NCI-H2107 treated with DMSO at 0.1 percent for 48 hours (cell line): ENCODE data around the gene PPIL6.
A peak's percentile ranks its signal among the peaks of the same experiment; 100 is the strongest.

ENCODE experiments used
- DNase-seq: peaks from one replicate; lab custom pipeline; 2025; ENCODE audit not compliant: unreplicated experiment; lab: John Stamatoyannopoulos, UW

Gene PPIL6

DNA sequence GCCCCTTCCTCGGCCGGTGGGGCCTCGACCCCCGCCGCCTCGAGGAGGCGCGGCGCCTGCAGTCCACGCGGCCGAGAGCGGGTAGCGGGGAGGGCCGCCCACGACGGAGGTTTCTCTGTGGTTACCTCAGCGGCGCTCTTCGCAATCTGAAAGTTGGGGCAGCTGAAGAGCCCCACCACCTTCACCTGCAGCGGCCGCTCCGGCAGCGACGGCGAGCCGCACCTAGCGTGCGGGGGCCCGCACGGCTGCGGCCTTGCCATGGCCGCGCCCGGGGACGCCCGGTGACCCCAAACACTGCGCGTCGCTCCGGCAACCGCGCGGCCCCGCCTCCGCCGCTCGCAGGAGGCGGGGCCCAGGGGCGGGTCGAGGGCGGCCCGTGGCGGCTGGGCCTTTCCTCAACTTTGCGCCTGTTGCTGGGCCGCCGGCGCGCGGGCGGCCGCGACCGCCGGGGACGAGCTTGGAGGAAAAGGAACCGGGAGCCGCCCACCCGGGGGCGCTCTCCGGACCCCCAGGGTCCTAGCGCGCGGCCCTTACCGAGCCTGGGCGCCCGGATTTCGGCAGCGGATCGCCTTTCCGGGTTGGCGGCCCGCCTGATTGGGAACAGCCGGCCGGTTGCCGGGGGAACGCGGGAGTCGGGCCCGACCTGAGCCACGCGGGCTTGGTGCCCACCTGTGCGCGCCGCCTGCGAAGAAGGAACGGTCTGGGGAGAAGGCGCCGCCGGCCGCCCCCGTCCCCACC lies at the start of gene PPIL6, which contains the start of gene SMPD2:
TSS of gene PPIL6 (minus strand) at position 298 of the 738 bp plus-strand sequence. CDS start at position 260, 38 bp downstream.
TSS of gene SMPD2 (plus strand) at position 394 of the 738 bp plus-strand sequence. CDS start 398 bp downstream, outside the sequence.
- peak; percentile 24 for DNase-seq

DNA sequence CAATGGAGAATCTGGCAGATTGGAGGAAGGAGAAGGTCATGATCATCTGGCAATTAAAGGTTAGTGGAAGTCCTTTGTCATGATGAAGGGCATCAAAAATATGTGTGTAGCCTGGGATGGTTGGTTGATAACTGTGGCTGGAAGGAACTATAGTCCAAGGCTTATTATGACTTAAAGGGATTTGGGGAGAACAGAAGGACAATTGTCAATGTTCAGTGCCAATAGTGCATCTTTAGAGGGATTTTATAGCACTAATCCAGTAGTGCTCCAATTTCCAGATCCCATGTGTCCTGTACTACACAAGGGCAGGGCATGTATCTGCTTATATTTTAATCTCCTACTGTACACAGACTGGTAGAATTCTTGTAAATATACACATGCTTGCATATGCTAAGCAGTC lies 47.6 kb upstream of the PPIL6 start:
- DNase-seq = no peak

DNA sequence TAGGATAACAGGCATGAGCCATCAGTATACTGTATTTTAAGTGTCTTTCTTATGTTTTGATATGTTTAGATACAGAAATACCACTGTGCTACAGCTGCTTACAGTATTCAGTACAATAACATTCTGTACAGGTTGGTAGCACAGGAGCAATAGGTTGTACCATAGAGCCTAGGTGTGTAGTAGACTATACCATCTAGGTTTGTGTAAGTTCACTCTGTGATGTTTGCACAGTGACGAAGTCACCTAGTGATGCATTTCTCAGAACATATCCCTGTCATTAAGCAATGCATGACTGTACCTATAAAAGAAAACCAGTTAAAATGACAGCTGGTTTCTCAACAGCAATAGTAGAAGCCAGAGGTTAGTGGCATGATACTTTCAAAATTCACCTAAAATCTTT lies 45.6 kb upstream of the PPIL6 start:
- no peak for DNase-seq

DNA sequence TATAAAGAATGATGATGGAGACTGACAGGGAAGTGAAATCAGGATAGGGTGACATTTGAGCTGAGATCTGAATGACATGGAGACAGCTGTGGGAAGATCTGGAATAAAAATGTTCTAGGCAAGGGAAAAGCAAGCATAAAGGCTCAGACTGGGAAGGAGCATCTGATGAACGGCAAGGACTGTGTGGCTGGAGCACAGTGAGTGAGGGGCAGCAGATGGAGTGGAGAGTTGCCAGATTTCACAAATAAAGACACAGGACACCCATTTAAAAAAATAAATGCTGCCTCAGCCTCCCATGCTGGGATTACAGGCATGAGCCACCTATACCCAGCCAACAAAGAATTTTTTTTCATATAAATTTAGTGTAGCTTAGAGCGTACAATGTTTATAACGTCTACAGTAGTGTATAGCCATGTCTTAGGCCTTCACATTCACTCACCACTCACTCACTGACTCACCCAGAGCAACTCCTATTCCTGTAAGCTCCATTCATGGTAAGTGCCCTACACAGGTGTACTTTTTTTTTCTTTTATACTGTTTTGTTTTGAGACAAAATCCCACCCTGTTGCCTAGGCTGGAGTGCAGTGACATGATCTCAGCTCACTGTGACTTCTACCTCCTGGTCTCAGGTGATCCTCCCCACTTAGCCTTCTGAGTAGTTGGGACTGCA lies 45.0 kb upstream of the PPIL6 start:
- no peak for DNase-seq

DNA sequence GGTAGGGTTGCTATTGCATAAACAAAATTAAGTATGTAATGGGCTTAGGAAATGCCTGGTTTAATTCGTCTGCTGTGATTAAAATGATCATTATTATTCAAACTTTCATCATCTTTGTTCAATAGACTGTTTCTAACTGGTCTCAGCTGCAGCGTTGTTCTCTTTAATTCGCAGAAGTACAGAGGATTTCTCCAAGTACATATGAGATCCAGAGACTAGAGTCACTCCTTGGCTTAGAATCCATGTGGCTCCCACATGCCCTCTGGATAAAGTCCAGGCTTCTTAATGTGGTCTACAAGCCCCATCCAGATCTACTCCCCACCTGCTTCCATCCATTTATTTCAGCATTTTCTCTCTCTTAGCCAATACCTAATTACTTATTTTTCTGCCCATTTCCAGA lies 43.7 kb upstream of the PPIL6 start:
- DNase-seq = no peak

DNA sequence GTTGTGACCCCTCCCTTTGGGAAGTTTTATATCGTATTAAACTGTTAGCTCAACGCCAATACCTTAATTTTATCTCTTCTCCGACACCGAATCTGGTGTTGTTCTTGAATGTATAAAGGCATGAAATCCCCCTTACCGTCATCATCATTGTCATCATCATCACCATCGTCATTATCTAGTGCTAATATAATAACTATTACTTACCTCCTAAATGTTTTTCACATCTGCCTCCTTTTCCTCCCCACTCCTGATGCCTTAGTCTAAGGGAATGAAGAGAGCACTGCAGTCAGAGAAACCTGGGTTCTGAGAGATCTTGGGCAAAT lies 43.3 kb upstream of the PPIL6 start:
- no peak for DNase-seq

DNA sequence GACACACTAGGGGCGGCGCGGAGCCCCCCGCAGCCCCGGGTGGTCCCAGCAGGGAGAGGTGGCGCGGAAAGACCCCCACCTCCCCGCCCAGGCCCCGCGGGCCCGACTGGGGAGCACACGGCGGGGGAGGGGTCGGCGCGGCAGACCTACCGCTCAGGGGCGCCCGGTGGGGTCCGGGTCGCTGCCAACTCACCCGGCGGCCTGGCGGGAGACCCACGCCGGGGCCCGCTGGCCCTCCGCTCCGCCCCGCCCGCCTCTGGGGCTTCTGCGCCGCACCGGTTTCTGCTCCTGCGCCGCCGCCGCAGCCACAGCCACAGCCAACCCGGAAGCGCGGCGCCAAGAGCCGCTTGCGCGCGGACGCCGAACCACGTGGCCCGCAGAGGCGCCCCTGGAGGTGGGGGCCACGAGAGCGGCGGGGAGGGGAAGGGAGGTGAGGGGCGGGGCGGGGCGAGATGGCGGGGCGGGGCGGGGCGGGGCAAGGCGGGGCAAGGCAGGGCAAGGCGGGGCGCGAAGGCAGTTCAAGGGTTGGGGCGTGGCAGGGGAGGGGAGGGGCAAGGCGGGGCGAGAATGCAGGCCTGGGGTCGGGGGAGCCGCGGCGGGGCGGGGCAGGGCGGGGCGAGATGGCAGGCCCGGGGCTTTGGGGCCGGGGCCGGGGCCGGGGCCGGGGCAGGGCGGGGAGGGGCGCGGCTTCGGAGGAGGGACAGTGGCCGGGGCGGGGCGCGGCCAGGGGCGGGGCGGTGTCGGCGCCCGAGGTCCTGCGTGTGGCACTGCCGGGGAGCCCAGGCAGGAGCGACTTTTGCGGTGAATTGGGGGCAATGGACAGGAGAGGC lies 42.7 kb upstream of the PPIL6 start, which contains the start of gene ZBTB24:
TSS of gene ZBTB24 (minus strand) at position 315 of the 830 bp plus-strand sequence. CDS start 1,193 bp downstream, outside the sequence.
- DNase-seq = peak; percentile 50

DNA sequence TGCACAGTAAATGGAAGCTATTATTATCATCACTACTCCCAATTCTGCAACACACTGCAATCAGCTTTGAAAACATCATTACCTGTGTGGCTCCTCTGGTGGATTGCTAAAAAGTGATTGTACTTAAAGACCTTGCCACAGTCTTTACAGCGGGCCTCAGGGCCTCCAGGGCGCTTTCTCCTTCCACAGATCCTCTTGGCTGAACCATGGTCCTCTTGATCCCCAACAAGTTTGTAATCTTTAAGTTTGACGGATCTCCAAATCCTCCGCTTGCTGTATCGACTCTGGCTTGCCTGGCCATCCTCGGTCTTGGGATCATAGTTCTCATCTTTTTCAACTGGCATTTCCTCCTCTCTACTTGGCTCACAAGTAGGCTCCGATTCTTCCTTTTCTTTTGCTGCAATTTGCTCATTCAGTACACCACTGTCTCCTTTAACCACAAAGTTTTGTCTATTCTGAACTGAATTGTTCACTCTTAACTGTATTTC lies 40.6 kb upstream of the PPIL6 start:
- no peak for DNase-seq

DNA sequence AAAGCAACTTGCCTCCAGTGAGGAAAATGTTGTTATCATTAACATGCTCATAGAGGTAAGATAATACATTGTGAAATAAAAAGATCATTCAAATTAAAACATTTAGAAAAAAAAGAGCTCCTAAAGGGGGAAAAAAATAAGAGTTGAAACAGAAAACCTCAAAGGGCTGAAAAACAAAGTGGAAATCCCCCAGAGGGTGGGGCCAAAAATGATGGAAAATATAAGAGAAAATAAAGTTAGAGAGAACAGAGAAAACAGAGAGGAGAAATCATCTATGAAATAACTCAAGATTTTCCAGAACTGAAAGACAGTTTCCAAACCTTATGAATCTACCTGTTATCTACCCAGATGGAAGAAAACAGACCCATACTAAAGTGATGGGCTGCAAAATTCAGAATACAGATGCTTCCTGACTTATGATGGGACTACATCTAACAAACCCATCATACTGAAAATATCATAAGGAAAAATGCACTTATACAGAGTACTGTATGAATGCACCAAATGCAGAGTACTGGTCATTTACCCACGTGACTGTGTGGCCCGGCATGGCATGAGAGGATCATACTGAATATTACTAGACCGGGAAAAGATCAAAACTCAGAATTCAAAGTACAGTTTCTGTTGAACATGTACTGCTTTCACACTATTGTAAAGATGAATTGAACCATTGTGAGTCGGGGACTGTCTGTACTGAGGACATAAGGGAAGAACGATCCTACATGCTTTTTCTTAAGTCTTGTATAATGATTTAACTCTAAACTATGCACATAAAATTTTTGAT lies 38.6 kb upstream of the PPIL6 start:
- DNase-seq = no peak

DNA sequence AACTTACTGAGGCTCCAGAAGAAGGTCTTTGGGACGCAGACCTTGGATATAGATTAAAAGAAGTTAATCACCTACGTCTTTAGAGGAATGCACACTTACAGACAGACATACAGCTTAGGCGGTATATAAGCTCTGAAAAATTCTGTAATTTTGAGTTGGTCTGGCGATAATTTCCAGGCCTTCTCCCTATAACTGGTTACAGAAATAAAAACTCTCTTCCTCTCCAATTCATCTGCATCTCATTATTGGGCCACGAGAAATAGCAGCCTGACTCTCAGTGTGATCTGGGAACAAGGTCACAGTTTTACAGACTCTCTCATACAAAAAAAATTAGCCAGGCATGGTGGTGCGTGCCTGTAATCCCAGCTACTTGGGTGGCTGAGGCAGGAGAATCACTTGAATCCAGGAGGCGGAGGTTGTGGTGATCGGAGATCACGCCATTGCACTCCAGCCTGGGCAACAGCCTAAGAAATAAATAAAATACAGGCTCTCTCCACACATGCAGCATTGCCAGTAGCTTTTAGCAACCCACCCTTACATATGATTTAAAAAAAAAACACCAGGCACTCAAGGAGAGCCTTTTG lies 37.9 kb upstream of the PPIL6 start:
- no peak for DNase-seq

DNA sequence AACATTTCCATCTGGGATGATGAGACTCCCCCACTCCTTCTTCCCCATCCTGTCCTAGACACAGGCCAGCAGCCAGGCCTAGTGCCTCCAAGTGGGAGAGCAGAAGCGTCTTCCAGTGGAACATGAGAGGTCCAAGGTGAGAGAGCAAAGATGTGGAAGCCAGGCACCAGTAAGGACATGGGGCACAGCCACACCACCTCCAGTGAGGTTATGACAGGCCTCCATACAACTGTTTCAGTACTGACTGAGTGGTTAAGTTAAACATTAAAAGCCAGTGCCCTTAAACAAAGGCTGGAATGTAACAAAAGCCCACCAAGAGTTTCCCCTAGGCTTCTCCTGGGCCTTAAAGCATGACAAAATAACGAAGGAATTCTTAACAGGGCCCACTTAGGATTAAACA lies 37.3 kb upstream of the PPIL6 start:
- DNase-seq = no peak

DNA sequence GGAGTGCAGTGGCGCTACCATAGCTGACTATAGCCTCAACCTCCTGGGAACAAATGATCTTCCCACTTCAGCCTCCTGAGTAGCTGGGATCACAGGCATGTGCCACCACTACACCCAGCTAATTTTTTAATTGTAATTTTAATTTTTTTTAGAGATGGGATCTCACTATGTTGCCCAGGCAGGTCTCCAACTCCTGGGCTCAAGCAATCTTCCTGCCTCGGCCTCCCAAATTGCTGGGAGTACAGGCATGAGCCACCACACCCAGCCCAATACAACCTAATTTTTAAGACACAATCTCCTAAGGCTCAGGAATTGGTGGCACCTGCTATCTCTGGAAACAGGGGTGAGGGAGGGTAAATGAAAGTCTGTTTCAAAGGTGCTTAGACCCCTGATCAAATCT lies 36.8 kb upstream of the PPIL6 start:
- no peak for DNase-seq

DNA sequence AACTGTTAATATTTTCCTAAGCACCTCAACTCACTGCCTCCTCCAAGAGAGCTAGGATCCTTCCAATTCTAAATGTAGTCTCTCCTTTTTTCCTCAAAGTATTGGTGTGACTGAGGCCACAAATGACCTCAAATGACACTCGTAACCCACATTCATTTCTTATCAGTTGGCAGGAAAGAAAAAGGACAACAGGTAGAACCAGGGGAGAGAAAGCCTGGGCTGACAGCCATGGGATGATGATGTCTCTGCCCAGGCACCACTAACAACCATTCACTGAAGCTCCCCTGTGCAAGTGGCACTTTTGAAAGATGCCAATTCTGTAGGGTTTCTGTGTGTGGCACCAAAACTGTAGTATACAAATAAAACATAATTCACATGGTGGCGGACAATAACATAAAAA lies 35.2 kb upstream of the PPIL6 start:
- no peak for DNase-seq

DNA sequence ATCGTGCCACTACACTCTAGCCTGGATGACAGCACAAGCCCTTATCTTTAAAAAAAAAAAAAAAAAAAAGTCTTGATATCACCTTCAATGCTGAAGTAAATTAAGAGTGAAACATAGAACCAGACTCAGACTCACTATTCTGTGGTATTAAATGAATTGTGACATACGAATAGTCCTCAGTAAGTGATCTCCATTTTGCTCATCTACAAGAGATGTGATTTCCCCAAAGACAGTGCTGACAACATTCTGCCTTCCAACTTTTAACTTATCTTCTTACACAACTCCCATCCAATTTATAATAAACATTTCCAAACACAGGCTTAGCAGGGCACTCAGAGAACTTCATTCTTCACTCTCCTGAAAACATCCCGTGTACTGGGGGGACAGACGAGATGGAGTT lies 34.6 kb upstream of the PPIL6 start:
- no peak for DNase-seq

DNA sequence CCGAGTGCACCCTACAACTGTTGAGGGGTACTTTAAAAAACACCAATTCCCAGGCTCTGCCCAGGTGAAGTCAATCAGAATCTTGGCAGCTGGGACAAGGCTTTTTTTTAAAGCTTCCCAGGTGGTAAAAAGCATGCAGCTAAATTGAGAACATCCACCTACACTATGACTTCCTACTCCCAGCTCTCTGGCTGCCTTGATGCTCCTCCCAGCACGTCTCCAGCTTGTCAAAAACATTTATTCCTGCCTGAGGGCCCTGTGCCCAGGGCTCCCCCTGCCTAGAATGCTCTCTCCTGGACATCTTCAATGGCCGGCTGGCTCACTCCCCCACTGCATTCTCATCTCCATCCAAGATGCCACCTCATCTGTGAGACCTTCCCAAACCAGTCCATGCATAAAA lies 32.7 kb upstream of the PPIL6 start:
- no peak for DNase-seq

DNA sequence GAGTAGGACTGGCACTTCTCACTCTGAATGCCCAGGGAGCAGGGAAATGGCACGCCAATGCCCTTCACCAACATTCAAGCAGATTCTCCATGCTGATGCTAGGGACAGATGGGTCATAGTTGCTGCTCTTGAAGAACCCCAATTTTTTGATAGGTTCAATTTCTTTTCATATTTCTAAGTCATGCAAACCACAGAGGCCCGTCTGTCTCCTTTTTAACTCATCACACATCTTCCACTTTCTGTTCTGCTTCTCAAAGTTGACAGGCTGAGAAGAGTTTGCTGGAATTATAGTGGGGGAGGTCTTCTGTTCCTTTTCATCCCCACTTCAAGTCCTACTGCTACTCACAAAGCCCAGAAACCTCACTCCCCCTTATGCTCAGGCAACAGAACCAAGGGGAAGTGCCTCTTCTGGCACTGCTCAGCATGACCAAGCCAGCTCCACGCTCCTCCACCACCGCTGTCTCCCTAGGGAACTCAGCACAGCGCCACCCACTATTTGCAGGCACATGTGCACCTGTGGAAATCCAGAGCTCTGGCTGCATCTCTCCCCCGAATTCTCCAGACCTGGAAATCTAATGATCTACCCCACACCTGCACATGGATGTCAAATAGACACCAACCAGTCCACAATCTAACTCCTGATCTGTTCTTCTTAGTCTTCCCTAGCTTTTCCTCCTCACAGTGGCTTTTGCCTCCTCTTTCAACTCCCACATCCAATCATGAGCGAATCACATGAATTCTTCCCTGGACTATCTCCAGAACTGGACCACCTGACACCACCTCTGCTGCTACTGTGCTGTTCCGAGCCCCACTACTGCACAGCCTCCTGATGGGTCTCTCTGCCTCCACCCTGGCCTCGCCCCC lies 31.9 kb upstream of the PPIL6 start:
- DNase-seq = peak; percentile 19

DNA sequence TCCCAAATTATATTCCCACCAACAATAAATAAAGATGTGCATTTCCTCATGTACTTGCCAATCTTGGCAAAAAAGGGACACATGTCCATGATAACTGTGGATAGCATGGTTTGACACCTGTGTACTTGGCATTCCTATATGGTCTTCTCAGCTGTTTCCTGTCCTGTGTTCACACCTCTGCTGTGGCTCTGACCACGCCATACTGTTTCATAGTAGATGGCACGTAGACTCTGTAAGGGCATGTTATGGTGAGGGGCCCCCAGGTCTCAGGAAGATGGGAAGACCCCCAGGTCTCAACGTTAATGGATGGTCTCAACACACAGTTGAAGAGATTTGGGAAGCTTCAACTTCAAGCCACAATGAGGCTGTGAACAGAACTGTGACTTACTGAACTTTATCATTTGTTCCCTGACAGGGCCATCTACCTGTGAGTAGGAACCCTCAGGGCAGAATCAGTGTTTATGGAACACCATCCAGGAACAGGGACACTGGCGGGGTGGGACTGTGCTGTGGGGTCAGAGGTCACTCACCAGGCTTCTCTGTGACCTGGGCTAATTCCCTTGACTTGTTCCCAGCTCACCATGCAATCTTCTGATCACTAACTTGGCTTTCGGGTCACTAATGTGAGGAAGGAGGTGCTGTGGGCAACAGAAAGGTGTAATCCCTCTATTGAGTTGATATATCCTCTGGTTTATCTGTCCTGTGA lies 30.8 kb upstream of the PPIL6 start:
- no peak for DNase-seq

DNA sequence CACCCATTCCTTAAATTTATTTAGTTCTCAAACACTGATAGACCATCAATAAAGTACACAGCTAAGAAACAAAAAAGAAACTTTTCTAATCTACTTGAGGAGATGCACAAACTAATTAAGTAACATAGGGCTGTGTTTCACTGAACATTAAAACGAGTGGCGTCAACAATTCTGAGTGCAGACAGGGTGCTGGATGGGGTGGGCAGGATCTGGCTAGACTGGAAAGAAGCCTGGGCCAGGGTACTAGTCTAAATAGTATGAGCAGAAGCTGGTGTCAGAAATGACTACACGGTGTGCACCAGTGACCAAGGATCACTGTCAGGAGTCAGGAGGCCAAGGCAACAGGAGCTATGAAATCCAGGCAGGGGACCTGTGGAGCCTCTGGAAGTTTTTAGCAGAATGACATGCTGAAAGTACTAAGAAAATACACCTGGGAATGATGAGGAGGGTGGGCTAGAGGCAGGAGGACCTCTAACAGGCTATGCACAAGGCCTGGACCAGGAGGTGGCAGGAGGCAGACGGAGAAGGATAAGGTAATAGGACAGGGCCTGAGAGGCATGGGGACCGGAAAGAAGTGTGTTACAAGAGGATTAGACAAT lies 29.3 kb upstream of the PPIL6 start:
- DNase-seq = no peak
